ENCODE data around the gene GATM. TPM values are rescaled to one million over a fixed set of nuclear protein-coding genes. Genes with fewer than 3 reads are reported as not detected.
A peak's percentile ranks its signal among the peaks of the same experiment; 100 is the strongest.

The GATM gene
- total RNA-seq, 1 donor from 2014 or later, result 15.7 TPM

- intact Hi-C loops (cut with micrococcal nuclease), result no loop called here
- peaks cover 30% of the 10 kb centered on the region for H3K4me1 Mint-ChIP-seq
- ATAC-seq (ENCODE audit: low read depth) (no peak), DNase-seq (no peak)
- ChIA-PET POLR2A (interaction anchor here (2.5 kb wide), 1 partner anchor 26 kb away, joined by 19 read pairs; a partner anchor contains a TSS), CTCF (interaction anchor here (0.7 to 1.7 kb wide), 3 partner anchors 21 to 23 kb away, joined by 3 to 8 read pairs (median 3); no protein-coding TSS in a partner anchor)
- peaks cover 2% of the 10 kb centered on the region for H3K27me3 Mint-ChIP-seq
- H3K9me3 Mint-ChIP-seq, result no peaks in the 10 kb centered on the region
- H3K4me3 Mint-ChIP-seq, result peak overlapping the region; percentile 57
- H3K27ac Mint-ChIP-seq, result no peak overlapping the region
- peaks cover 18% of the 10 kb centered on the region for H3K36me3 Mint-ChIP-seq (ENCODE audit: low read depth)
- TF ChIP-seq, protein P1, sequence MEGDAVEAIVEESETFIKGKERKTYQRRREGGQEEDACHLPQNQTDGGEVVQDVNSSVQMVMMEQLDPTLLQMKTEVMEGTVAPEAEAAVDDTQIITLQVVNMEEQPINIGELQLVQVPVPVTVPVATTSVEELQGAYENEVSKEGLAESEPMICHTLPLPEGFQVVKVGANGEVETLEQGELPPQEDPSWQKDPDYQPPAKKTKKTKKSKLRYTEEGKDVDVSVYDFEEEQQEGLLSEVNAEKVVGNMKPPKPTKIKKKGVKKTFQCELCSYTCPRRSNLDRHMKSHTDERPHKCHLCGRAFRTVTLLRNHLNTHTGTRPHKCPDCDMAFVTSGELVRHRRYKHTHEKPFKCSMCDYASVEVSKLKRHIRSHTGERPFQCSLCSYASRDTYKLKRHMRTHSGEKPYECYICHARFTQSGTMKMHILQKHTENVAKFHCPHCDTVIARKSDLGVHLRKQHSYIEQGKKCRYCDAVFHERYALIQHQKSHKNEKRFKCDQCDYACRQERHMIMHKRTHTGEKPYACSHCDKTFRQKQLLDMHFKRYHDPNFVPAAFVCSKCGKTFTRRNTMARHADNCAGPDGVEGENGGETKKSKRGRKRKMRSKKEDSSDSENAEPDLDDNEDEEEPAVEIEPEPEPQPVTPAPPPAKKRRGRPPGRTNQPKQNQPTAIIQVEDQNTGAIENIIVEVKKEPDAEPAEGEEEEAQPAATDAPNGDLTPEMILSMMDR (IDR thresholded peaks at IDR 0.05), result no peak
Observed at GRCh38 chr15:45376300-45376928, 1.9 kb downstream of the GATM start.

DNA sequence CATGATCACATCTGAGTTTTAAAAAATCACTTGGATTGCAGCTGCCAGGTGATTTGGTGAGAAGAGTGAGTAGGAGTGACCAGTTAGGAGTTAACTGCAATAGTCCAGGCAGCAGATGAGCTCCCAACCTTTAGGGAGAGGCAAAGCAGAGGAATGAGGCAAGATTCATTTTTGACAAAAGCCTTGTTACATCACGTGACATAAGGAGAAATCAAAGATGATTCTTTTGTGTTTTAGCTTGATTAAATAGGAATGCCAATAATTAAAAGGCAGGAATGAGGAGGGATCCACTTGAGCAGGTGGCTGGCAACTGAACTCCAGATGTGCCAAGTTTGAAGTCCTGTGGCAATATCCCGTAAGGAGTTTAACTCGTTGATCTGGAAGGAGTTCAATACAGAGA, 2.5 kb downstream of the GATM start:
- H3K4me1 Mint-ChIP-seq, result peaks cover 30% of the 10 kb centered on the region
- intact Hi-C loops (cut with micrococcal nuclease), result no loop called here
- H3K27ac Mint-ChIP-seq, result no peak overlapping the region
- TF ChIP-seq, protein P1 (IDR thresholded peaks at IDR 0.05), result no peak
- H3K36me3 Mint-ChIP-seq (ENCODE audit: low read depth), result peaks cover 18% of the 10 kb centered on the region
- H3K4me3 Mint-ChIP-seq, result no peak overlapping the region
- ATAC-seq (ENCODE audit: low read depth) (no peak), DNase-seq (no peak)
- H3K9me3 Mint-ChIP-seq, result no peaks in the 10 kb centered on the region
- CTCF ChIA-PET, result interaction anchor here (0.9 kb wide), 1 partner anchor 21 kb away, joined by 3 read pairs; no protein-coding TSS in a partner anchor
- peaks cover 2% of the 10 kb centered on the region for H3K27me3 Mint-ChIP-seq
- POLR2A ChIA-PET, result interaction anchor here (0.6 to 2.5 kb wide), 2 partner anchors 27 to 1578 kb away, joined by 3 to 19 read pairs; a partner anchor contains a TSS

- H3K27ac Mint-ChIP-seq, result no peak overlapping the region
- intact Hi-C loops (cut with micrococcal nuclease), result no loop called here
- H3K9me3 Mint-ChIP-seq, result no peaks in the 10 kb centered on the region
- H3K27me3 Mint-ChIP-seq, result peaks cover 2% of the 10 kb centered on the region
- no peak for DNase-seq
- no peak for ATAC-seq (ENCODE audit: low read depth)
- CTCF ChIA-PET, result no interaction called here
- H3K36me3 Mint-ChIP-seq (ENCODE audit: low read depth), result peaks cover 21% of the 10 kb centered on the region
- H3K4me1 Mint-ChIP-seq, result peaks cover 38% of the 10 kb centered on the region
- H3K4me3 Mint-ChIP-seq, result no peak overlapping the region
- POLR2A ChIA-PET, result no interaction called here
- TF ChIP-seq, protein P1 (IDR thresholded peaks at IDR 0.05), result no peak
Observed at GRCh38 chr15:45373976-45374375, 4.4 kb downstream of the GATM start.

DNA sequence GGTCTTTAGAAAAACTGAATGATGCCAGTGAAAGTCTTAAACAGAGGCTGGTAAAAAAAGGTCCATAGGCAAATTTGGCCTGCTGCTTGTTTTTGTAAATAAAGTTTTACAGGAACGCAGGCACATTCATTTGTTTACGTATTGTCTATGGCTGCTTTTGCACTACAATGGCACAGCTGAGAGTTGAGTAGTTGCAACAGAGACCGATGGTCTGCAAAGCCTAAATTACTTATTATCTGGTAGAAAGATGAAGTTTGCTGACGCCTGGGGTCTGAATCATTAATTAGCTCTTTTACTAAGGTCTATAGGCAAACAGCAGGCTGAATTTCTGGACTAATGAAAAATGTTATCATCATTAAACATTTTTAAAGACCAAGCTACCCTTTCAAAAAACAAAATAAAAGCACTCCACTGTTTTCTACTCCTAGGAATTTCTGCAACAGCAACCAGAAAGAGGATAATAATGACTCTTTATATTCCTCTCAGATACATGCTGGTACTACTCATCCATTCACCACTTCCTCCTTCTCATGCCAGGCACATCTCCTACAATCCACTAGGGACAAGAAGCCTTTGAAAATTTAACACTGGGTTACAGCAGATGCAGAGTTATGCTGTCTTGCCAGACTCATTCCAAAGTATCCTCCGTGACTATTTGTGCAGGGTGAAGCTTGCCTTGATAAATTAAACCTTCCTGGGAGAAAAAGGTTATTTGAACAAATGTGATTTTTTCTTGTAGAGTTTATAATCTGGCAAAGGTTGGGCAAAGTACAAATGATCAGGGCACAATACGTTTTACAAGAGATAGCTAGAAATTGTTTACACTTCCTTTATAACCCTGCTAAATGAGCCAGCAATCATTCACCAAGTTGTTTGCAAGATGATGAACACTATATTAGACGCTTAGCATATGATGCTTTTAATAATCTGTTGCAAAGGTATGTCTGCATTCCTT, 6.0 kb downstream of the GATM start:
- ATAC-seq (ENCODE audit: low read depth), result no peak
- CTCF ChIA-PET, result interaction anchor here (1.3 kb wide), 1 partner anchor 209 kb away, joined by 5 read pairs; no protein-coding TSS in a partner anchor

More for the DNA sequence above, 6.0 kb downstream of the GATM start:
- TF ChIP-seq, protein P1 (IDR thresholded peaks at IDR 0.05), result no peak
- Mint-ChIP-seq H3K27ac (no peak overlapping the region), H3K36me3 (ENCODE audit: low read depth) (peaks cover 28% of the 10 kb centered on the region), H3K4me3 (no peak overlapping the region), H3K27me3 (peaks cover 2% of the 10 kb centered on the region), H3K4me1 (peaks cover 27% of the 10 kb centered on the region), H3K9me3 (no peaks in the 10 kb centered on the region)
- DNase-seq, result no peak
- POLR2A ChIA-PET, result no interaction called here
- intact Hi-C loops (cut with micrococcal nuclease), result no loop called here

Measured in activated B cell treated with CpG ODN at 0.5 μM for 24 hours (primary cell).